Fibroblast of skin of back (primary cell): Measurements from ENCODE around the gene ROPN1L.
"Not testable (repeated sequence)": the region's sequence is repeated elsewhere in the genome, so short reads cannot be mapped to it uniquely, and the experiment has no call there.

Experiments used
- DNase-seq: peaks from one replicate; pipeline ENCODE4 v3.0.0-alpha.2; 2013

Gene ROPN1L

DNA sequence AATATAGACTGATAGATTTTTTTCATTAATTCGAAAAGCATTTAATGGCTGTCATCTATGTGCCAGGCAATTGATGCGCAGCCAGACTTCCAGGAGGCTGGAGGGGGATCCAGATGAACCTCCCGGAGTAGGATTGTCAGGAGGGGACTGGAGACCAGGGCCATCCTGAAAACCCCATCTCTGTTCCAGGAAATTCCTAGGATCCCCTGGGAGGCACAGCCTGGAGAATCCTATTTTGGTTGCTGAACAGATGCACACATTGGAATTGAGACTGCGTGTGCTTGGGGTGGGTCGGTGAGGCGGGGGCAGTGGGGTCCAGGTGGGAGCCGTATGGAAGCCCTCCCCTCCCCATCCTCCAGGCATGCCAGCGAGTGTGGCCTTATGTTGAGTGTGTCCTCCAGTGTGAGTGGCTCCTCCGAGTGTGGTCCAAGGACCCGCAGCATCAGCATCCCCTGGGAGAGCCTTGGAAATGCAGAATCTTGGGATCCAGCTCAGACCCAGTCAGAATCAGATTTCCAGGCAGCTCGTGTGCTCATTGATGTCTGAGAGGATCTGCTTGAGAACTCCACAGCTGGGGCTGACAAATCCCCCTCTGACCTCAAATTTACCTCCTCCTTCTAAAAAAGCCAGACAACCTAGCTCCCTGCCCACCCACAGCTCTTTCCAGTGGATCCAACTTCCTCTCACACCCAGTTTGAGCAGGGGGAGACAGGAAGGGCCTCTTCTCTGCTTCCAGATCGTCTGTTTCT is 38.7 kb downstream of the ROPN1L start:
- DNase-seq: peak; percentile 56

DNA sequence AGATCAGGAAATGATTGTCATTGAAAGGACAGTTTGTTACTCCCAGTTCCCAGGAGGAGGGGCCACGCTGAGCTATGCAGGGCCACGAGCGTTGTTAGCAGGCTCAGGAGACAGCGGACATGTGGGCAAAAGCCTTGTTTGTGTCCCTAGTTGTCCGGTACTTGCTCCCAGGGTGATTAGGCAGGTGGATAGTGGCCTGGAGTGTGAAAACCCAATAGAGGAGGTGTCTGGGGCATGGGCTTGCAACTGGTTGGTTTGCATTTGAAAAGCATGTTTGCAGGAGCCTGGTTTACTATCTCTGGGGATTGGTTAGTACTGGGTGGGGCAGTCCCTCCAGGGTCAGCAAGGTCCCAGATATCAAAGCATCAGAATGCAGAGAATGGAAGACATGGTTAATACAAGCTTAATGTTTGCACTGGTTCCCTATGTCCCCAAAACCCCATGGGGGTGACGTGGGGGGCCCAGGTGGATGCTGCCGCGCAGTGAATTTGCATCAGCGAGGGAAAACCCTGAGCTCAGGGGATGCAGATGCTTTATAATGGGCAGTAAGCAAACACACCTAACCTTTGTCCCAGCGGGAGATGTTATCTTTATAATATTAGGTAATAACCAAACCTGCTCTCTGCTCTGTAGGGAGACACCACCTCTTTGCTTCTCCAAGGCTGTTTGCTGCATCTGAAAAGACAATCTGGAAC is 39.7 kb downstream of the ROPN1L start:
- no peak for DNase-seq

DNA sequence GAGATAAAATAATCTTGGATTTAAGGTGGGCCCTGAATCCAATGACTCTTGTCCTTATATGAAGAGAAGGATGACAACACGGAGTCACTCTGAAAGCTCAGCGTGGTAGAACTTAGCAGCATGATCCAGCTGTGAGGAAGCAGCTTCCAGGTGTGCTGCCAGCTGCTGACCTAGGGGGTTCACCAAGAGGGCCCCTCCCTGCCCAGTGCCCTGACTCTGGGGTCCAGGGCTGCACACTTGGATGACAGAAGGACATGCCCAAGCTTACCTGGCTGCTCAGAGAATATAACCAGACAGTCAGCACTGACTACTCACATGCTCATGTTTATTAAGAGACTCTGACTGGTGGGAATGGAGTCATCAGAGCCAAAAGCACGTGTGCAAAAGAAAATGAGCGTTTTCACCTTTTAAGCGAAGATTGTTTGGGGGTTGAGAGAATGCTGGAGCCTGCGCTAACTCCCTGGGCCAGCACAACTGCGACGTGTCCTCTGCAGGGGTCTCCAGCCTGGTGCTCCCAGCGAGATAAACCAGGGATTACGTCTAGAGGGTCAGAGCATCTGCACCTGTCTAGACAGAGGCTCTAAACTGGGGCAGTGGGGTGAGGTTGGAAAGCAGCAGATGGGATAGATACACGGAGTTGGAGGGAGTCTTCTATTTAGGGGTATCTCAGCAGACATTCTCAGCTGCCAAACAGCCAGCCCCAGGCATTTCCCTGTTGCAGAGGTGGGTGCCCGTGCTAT is 41.3 kb downstream of the ROPN1L start:
- DNase-seq: no peak

- no peak for DNase-seq
These were observed 43.1 kb downstream of the ROPN1L start for GRCh38 chr5:10484774-10485141.

DNA sequence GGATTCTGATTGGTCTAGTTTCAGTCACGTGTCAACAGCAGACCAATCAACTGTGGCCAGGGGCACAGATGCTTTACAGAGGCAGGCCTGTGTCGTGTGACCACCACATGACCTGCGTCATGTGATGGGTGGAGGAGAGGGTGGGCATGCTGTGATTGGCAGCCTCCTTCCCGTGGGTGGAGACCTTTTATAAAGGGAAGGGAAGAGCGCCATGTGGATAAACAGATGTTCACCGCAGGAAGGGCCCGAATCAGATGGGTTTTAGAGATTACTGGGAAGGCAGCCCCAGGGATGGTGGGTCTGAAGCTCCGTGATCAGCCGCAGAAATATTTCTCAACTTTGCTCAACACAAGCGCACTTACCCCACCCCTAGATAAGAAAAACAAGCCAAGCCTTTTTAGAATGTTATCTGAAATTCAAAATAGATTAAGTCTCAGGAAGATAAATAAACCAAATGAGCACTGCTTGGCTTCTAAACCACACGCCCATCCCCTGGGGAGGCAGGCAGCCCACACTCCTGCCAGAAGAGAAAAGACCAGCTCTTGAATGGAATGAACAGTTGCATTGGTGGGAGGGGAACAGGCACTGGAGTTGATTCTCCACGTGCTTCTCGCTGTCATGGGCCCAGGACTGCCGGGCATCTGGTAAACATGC is 43.6 kb downstream of the ROPN1L start:
- DNase-seq: peak; percentile 98

GRCh38 chr5:10485897-10486296 is 44.2 kb downstream of the ROPN1L start:
- DNase-seq: no peak

GRCh38 chr5:10486511-10487344 is 45.0 kb downstream of the ROPN1L start:
- DNase-seq: no peak

GRCh38 chr5:10488144-10488543 is 46.5 kb downstream of the ROPN1L start:
- DNase-seq: no peak

DNA sequence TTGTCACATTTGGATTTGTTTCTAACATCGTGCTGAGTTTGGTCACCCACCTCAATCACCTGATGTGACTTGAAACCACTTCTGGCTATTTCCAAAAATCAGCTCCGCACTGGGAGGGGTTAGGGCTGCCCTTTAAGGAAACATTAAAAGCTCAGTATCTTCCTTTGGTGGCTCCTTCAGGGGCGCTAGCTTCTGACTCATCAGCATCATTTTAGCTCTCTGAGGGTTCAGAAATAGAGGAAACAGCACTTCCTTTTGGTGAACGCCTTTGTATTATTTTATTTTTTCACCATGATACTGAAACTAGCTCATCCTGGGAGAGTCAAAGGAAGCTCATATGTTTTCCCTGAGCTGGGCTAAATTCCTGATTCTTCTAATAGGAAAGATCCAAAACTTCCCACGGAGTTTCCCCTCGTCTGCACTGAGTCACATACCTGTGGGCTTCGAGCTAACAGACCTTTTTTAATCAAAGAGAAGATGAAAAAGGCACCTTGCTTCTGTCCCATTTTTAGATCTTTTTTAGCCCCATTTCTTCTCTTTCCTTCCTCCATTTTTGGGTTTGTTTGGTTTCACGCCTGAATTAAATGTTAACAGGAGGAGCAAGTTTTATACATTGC is 48.2 kb downstream of the ROPN1L start:
- peak; percentile 61 for DNase-seq

DNA sequence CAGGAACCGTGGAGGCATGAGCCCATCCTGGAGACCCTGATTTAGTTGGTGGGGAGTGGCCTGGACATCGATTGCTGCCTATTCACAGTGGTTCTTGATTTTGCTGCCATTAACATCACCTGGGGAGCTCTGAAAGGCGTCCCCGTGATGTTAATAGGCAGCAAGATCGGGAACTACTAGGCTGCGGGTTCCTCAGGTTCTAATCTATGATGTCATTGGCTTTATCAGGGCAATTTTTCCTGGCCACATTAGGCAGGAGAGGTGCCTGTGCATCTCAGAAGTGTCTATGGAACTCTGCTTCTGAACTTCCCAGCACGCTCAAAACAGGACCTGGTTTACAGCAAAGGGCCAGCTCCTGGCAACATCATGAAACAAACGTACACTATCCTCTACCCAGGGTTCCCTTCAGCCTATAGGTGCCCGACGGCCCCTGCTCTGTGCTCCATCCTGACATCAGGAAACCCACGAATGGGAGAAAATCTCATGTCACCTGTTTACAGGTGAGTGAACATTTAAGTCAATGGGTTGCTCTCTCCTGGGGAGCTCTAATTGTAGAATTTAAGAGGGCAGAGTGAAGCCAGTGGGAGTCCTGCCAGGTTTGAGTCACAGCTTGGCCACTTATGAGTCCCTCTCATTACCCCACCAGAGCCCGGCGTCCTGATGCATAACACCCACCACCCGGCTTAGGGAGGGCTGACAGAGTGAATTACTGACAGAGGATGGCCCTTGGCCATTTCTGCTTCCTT is 49.4 kb downstream of the ROPN1L start:
- no peak for DNase-seq

DNA sequence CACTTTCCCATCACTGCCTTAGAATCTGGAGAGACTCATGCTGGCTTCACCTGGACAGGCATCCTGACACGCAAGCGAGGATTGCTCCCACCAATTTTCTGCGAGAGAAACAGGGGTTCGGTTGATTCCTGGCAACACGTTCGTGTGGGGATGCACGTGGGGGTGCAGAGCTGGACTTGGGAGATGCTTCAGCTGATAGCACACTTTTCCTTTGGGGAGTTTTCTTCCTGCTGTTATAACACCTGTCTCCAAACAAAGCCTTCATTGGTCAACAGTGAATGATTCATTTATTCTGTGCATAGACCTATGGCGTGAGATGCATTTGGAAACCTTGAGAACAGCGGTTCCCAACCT is 50.0 kb downstream of the ROPN1L start:
- no peak for DNase-seq

DNA sequence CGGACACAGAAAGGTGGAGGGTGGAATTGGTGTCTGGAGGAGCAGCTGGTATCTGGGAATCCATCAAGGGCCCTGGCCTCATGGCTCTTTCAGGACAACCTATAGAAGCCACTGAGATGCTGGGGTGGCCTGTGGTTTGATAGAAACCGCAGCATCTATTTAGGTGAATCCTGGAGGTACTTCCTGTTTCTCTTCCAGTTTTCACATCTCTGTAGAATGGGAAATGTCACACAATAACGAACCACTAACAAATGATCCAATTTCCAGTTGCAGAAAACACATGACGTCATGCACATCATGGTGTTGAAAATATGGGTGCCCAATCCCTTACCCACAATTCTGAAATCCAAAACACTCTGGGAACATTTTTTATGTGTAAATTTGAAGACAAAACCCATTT is 52.2 kb downstream of the ROPN1L start:
- no peak for DNase-seq

DNA sequence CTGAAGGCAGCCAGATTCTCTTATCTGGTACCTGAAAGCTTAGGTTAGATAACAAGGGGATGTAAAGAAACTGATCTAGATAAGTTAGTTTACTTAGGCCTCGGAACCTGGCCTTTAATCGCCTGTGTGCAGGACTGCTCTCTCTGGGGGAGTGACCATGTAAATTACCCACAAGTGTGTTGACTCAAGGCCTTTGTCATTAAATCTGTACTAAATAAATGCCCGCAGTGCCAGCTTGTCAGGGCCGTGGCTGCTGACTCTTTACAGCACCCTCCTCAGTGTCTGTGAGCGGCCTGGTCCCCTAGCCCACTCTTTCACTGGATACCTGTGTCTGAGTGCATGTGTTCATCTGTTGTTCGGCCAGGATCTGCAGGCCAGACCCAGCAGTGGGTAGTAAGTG is 52.8 kb downstream of the ROPN1L start:
- DNase-seq: not testable (repeated sequence)

GRCh38 chr5:10497554-10497953 is 55.9 kb downstream of the ROPN1L start:
- DNase-seq: no peak

DNA sequence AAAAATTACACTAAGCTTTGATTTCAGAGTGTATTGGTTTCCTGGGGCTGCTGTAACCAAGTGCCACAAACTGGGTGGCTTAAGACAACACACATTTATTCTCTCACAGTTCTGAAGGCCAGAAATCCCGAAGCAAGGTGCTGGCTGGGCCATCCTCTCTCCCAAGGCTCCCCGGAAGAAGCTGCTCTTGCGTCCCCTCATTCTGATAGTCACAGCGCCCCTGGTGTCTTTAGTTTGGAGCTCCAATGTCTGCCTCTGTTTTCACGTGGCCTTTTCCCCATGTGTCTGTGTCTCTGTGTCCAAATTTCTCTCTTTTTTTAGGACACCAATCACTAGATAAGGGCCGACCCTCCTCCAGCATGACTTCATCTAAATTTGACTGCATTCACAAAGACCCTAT is 56.7 kb downstream of the ROPN1L start:
- no peak for DNase-seq

GRCh38 chr5:10499066-10499465 is 57.4 kb downstream of the ROPN1L start:
- no peak for DNase-seq

DNA sequence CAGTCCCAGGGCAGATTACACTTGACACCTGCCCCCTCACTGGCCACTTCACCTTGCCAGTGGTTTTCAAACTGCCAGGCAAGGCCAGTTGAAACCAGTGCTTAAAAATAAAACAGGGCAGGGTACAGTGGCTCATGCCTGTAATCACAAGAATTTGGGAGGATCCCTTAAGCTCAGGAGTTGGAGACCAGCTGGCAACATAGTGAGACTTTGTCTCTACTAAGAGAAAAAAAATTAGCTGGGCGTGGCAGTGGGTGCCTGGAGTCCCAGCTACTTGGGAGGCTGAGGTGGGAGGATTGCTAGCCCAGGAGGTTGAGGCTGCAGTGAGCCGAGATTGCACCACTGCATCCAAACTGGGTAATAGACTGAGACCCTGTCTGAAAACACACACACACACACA is 58.1 kb downstream of the ROPN1L start:
- no peak for DNase-seq

- no peak for DNase-seq
These were observed 59.0 kb downstream of the ROPN1L start for GRCh38 chr5:10500669-10501068.

GRCh38 chr5:10501554-10502075 is 59.9 kb downstream of the ROPN1L start:
- DNase-seq: no peak

- DNase-seq: no peak
These were observed 60.5 kb downstream of the ROPN1L start for GRCh38 chr5:10502130-10502529.

DNA sequence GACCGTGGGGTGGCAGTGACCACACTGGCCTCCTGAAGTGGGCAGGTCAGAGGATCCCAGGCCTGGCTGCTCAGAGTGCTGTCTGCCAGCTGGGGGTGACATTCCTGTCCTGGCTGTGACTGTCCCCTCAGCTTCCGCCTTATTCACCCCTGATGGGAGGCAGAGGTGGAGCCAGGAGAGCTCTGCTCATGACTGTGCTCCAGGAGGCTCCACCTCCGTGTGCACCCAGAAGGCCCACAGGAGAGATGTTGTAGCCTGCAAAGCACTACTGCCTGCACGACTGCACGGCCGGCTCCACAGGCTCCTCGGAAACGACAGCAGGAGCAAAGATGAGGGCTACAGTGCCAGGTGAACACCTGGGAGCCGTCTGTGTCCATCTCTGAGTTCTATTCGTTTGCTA is 60.9 kb downstream of the ROPN1L start:
- DNase-seq: no peak
